DMS 273 treated with DMSO at 0.1 percent for 48 hours (cell line): ENCODE measurements around the gene MORC4.

ENCODE experiments used
- DNase-seq: peaks from one replicate; lab custom pipeline; 2025; lab: John Stamatoyannopoulos, UW

Gene MORC4

DNA sequence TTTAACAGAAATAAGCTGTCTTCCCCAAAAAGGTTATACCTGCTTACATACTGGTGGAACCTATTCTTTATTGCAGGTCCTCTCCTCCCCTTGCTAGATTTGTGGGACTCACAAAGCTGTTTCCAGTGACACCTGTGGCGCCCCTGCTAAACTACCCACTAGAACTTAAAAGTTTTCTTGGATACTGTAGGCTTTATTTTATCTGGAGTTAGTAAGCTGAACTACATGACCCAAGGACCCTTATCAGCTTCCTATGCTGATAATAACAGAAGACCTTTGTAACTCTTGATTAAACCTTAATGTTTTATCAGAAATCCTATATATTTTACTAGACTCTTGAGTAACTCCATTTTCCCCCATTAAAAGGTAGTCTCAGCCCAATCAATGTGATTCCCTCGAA, 47.5 kb downstream of the MORC4 start:
- no peak for DNase-seq

DNA sequence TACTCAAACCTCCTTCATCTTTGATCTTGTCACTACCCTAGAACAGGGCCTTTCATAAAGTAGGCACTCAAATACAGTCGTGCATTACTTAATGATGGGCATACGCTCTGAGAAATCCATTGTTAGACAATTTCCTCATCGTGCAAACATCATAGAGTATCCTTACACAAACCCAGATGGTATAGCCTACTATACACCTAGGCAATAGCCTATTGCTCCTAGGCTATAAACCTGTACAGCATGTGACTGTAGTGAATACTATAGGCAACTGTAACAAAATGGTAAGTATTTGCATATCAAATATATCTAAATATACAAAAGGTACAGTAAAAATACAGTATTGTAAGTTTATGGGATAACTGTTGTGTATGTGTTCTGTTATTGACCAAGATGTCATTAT, 47.9 kb downstream of the MORC4 start:
- DNase-seq = no peak

DNA sequence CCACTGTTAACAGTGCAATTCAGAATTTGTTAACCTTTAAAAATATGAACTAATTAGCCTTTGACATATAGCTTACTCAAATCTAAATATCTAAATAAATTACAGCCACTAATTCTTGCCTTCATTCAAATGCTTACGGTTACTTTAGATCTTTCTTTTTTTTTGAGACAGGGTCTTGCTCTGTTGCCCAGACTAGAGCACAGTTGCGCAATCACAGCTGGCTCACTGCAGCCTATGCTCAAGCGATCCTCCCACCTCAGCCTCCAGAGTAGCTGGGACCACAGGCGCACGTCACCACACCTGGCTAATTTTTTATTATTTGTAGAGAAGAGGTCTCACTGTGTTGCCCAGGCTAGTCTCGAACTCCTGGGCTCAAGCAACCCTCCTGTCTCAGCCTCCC, 48.8 kb downstream of the MORC4 start:
- DNase-seq = no peak

DNA sequence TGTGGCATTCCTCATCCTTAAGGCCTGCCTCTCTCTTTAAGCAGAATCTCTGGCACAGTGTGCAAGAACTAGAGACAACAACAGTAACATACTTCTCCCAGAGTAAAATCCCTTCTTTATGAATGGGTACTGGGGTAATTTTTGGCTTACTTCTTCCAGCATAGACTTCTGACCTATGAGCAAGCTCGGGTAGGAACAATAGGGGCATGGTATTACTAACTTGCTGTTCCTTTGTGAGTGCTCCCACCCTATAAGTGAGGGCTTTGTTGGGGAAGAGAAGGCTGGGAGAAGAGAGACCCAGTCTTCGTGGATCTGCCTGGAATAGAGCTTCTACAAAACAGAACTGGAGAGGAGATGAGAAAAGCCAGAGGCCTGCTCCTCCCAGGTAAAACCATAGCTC, 49.6 kb downstream of the MORC4 start:
- no peak for DNase-seq

DNA sequence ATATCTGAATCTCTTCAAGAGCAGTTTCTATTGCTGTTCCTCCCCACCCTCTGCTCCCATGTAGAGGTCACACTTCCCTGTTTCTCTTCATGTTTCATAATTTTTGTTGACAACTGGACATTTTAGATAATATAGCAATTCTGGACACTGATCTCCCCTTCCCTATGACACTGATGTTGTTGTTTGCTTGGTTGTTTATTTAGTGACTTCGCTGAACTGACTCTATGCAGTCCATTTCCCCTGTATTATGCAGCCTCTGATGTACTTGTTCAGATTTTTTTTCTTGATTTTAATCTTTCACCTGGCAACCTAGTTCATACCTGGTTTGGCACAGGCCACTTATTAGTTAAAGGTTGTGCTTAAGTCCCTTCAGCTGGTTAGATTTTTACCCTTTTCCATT, 50.6 kb downstream of the MORC4 start:
- DNase-seq = no peak

DNA sequence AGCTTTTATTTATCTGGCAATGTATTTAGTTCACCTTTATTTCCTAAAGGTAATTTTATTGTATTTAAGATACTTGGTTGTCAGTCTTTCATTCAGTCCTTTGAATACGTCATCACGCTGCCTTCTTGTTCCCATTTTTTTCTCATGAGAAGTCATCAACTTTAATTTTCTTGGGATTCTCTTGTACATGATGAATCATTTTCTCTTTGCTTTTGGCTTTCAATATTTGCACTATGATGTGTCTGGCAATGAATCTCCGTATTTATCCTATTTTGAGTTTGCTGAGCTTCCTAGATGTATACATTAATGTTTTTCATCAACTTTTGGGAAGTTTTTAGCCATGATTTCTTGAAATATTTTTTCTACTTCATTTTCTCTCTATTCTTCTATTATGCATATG, 51.4 kb downstream of the MORC4 start:
- no peak for DNase-seq

DNA sequence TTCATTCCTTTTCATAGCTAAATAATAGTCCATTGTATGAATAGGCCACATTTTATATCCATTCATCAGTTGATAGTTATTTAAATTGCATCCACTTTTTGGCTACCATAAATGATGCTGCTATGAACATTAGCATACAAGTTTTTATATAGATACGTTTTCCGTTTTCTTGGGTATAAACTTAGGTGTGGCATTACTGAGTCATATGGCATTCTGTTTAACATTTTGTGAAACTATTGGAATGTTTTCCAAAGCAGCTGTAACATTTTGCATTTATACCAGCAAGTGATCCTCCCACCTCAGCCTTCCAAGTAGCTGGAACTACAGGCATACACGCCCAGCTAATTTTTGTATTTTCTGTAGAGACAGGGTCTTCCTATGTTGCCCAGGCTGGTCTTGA, 53.5 kb downstream of the MORC4 start:
- no peak for DNase-seq

DNA sequence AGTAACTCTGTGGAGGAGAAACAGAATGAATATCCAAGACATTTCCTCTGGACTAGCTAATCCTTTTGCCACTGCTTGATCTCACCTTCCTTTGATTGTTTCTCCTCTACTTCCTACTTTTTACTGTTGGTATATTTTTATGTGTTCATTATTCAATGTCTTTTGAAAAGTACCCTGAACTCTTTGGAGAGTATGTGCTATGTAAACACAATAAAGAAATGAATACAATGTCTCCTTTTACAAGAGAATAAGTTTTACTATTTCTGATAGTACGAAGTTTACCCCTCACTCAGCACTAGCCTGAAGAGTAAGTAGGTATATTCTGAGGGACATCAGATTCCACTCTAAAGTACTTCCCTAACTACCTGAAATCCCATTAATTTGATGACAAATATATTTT, 59.9 kb downstream of the MORC4 start:
- DNase-seq = no peak

DNA sequence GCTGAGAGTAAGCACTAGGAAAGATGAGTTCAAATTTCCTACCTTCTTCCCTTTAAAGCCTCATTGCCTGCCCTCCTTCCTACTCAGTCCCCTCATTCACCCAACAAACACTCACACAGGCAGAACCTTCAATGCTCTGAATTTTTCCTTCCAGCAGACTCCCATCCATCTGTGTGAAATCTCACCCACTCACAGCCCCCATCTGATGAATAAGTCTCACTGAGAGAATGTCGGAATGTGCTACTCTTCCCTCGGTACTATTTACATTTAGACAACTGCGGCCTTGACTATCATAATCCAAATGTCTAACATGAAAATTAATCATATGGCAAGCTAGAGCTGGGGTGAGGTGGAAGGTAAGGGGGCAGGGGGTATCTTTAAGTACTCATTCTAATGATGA, 60.4 kb downstream of the MORC4 start:
- no peak for DNase-seq

DNA sequence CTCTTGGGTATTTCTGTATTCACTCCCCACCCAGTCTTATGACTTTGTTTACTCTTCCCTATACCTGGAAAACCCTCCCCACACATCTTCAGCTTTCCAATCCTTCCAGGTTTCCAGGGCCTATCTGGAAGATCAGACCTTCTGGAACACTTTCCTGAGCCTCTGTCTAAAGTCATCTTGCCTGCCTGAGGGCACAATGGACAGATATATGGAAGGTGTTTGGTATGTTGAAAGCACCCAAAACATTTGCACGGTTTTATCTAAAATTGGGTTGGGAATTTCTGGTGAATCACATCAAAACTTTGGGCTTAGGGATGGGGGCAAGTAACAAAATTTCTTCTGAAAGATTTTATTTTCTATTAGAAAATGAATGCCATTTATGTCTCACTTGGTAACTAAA, 63.8 kb downstream of the MORC4 start:
- DNase-seq = no peak

DNA sequence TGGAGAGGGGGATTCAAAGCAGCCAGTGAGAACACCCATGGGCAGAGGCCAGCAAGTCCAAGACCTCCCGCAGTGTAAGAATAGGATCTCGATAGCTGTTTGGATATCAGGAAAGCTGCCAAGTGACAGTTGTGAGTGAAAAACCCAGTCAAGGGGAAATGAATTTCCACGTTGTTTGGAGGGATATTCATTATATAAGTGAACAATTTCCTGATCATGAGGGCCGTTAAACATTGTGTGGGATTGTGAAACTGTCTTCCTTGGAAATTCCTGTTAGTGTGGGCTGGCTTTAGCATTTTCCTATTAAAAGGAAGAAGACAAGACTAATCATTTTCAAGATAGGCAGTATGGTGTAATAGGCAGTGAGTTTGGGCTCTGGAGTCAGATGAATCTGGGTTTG, 64.8 kb downstream of the MORC4 start:
- no peak for DNase-seq

DNA sequence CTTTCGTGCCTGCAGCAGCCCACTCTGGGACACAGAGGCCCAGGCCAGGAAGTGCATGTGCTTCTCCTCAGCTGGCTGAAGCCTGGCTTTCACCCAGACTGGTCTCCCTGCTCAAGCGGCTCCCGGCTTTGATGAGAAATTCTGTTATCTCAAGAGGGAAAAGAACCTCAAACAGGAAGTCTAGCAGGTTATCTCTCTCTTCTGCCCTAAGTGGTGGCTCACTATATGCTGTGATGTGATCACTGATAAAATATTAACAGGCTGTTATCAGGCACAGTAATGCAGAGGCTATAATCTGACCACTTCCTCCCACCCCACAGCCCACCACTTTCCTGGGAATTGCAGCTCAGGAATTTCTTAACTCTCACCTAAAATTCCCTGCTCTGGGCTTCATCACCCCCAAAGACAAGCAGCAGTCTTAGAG, 66.5 kb downstream of the MORC4 start:
- DNase-seq = no peak

DNA sequence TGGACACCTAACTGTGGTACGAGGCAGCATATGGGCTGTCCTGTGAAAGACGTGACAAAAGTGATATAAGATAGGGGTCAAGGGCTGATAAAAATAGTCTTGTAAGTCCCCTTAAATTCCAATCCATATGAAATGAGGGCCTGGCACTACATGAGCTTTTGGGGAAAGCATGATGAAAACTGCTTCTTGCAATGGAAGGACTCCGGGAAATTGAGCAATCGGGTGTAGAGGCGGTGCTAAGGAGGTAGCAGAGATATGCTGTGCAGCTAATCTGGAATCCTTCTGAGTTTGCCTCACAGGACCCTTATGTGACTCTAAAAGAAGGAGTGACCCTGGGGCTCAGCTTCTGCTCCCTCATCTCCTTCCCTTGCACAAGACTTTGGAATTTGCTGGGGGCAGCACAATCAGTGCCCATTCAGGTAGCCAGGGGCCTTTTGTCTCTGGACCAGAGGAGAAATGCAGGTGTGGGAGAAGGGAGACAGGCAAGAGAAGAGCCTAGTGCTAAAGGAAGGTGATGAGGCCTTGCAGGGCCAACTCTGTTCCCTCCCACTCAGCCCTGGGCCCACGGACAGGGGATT, 67.0 kb downstream of the MORC4 start:
- no peak for DNase-seq

DNA sequence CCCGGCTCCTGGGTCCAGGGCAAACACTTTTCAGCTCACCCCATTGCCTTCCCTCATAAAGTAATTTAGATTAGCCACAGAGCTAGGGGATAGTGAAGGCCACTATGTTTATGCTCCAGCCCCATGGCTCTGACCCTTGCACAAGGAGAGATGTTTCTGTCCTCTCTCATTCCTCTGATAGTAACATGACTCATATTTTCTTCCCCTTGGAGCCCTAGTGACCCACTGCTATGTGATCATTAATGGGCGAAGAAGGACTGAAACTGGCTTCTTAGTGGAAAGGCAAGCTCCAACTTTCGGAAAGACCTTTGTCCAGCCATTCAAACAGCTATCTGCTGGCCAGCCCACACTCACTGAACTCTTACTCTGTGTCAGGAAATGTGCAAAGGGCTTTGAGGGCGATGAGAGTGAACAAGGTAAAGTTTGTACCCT, 67.5 kb downstream of the MORC4 start:
- DNase-seq = no peak

DNA sequence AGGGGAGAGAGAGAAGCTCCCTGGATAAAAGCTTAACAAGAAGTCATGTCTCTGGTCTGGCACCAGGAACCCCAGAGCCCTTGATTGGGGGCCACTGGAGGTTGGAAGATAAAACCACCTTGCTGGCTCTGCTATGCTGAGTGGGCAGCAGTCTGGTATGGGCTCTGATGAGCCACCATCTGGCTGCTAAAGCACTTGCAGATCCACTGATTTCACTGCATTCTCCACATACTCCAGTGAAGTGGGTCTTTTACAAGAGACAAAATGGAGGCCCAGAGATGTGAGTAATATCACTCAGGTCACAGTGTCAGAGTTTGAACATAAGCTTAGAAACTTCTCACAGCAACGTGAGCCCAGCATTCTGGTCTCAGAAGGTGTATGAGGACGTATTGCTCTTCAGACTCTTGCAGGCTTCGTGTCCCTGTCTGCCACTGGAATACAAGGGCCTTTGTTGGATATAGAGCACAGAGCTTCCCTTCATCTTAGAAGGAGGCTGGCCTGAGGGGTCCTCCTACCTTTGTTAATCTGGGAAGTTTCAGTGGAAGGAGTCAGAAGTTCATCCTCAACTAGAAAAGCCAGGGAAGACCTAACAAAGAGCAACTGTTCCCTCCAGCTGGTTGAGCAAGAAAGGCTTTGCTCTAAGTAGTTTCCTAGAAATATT, 68.1 kb downstream of the MORC4 start:
- no peak for DNase-seq

DNA sequence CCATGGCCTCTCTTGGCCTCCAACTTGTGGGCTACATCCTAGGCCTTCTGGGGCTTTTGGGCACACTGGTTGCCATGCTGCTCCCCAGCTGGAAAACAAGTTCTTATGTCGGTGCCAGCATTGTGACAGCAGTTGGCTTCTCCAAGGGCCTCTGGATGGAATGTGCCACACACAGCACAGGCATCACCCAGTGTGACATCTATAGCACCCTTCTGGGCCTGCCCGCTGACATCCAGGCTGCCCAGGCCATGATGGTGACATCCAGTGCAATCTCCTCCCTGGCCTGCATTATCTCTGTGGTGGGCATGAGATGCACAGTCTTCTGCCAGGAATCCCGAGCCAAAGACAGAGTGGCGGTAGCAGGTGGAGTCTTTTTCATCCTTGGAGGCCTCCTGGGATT, 71.8 kb downstream of the MORC4 start:
- no peak for DNase-seq

DNA sequence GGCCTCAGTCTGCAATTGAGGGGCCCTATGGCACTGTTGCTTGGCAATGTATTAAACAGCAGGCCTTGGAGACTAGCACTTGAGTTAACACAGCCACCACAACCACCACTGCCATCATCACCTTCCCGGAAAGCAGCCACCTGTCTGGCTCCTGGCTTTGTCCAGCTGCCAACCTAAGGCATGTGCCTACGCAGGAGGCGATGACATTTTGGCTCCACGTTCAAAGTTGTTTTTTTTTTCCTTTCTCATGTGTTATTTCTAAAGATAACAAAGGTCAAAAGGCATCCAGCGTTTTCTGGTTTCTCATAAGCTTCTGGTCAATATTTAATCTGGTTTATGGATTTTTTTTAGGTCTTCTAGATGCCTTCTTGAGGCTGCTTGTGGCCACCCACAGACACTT, 72.3 kb downstream of the MORC4 start:
- DNase-seq = no peak

DNA sequence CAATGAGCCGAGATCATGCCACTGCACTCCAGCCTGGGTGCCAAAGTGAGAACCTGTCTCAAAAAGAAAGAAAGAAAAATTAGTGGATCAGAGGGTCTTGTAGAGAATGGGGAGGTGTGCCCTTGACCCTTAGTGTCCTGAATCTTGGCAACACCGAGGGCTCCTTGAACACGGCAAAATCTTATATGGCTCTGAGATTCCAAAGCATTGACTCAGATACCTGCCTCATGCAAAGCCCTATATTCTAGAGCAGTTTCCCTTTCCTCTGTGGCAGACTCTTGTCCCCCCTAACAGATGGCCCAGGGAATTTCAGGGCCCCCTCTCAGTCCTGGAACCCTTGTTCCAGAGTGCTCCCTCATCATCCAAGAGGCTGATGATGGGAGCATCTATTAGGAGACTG, 73.0 kb downstream of the MORC4 start:
- no peak for DNase-seq

DNA sequence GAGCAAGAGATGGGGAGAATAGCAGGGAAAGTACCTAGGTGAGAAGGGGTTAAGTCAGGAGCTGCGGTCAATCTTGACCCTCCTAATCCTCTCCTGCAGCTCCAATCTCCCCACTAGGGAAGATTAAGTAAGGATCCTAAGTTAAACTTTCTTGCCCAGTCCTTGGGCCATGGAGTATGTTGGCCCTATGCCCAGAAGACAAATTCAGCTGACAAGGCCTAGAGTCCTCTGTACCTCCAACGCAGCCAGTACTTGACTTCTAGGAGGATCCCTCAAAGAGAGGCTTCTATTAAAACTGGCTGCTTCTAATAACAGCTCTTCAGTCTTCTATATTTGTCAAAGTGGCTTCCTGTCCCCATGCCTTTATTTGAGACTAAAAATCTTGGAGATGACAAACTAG, 78.4 kb downstream of the MORC4 start:
- DNase-seq = no peak

DNA sequence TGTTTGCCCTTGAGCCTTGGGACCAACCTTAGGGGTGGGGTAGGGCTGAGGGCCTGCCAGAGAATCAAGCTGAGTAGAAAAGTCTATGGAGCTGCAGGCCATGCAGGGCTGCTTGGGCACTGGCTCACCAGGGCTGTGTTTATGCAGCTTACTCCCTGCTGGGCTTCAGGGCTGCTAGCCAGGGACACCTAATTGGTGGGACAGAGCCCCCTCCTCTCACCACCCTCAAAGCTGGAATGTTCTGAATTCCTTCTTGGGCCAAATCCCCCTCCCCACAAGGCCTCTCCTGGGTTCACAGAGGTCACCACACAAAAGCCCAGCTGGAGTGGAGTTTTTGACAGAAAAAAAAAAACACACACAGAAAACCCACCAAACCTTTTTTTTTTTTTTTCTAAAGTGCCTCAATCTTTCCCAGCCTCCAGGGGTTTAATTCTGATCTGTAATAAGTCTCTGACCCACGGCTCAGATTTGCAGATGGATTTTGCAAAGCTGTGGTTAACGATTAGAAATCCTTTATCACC, 80.0 kb downstream of the MORC4 start, which contains the start of gene CLDN2:
TSS of gene CLDN2 (plus strand) at position 471 of the 521 bp plus-strand sequence. CDS start 7,827 bp downstream, outside the sequence.
- no peak for DNase-seq

DNA sequence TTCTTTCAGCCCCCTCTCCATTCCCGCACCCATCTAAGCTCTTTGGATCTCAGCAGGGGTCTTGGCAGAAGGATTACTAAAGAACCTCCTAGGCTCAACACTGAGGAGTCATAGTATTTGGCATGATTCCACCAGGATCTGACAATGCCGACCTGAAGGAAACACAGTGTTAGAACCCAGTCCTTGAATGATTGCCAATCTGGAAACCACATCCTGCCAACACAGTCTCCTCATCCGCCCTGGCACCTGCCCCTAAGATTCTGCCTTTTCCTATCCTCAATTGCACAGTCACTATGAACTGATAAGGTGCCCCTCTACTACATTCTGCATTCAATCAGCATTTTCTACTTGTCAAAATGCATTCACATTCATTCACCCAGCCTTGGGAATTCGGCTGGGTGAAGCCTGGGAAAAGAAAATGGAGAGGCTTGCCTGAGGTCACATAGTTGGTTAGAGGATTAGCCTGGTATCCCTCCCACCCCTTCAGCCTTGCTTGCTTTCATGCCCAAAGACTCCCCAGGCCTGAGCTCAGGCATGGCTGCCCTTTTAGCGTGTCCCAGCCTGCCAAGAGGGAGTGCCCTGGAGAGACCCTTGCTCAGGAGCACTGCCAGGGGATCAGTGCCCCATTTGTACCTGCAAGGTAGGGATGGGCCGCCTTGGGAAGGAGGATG, 82.0 kb downstream of the MORC4 start:
- DNase-seq = no peak

DNA sequence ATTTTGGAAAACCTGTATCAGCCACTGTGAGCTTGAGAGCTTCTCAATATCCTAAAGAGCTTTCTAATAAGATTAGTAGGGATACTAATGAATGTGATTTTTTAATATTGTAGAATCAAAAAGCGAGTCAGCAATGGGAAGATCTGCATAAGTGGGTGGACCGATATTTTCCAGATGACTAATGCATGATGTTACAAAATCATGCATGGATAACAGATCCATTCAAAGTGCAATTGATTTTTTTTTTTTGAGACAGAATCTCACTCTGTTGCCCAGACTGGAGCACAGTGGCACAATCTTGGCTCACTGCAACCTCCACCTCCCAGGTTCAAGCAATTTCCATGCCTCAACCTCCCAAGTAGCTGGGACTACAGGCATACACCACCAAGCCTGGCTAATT, 87.1 kb downstream of the MORC4 start:
- no peak for DNase-seq

DNA sequence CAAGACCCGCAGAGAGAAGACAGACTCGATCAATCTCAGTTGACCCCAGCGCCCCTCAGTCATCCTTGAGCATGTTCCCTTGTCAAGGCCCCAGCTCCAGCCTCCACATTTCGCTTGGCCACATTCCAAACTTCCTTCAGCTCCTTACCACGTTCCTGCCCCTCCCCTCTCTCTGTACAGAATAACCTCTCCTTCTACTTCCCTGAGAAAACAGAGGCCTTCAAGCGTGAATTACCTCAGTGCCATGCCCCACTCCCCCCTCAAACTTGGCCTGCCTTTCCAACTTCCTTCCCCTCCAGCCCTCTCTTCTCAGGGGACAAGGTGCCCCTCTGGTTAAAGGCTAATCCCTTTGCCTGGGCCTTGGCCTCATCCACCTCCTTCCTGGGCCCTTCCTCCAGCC, 93.7 kb downstream of the MORC4 start:
- no peak for DNase-seq
